Heart right ventricle (tissue), 16 donors: ENCODE data around the gene SLC36A1. TPM values are rescaled to one million over a fixed set of nuclear protein-coding genes. Genes with fewer than 3 reads are reported as not detected.

Source experiments
- ATAC-seq, 8 donors: fragments of 200-7000 bp; cut with Tn5 transposase; one replicate each; pipeline ENCODE4 v1.9.1; 2020; ENCODE audit warnings: mild to moderate bottlenecking in 8 of 8, moderate library complexity in 8 of 8, moderate number of reproducible peaks in 1 of 8
- DNase-seq, 2 donors: peaks; one replicate each; pipeline ENCODE4 v3.0.0-alpha.2; 2020
- H3K27ac ChIP-seq, 10 donors: fragments of 200-600 bp; sonication (generic) in 2 of 10; one replicate each; pipeline versions ENCODE4 v1.5.0 to v1.8.0; 2020 to 2022; ENCODE audit warnings: mild to moderate bottlenecking in 3 of 10
- H3K27me3 ChIP-seq, 7 donors: fragments of 200-600 bp; one replicate each; pipeline ENCODE4 v1.8.0; 2021 to 2022; ENCODE audit warnings: mild to moderate bottlenecking in 2 of 7
- H3K36me3 ChIP-seq, 9 donors: fragments of 200-600 bp; sonication (generic) in 1 of 9; one replicate each; pipeline versions ENCODE4 v1.5.0 to v1.8.0; 2020 to 2022; ENCODE audit warnings: mild to moderate bottlenecking in 2 of 9
- H3K4me1 ChIP-seq, 9 donors: fragments of 200-600 bp; sonication (generic) in 1 of 9; one replicate each; pipeline versions ENCODE4 v1.5.0 to v1.8.0; 2020 to 2022; ENCODE audit warnings: mild to moderate bottlenecking in 4 of 9
- H3K4me3 ChIP-seq, 10 donors: fragments of 200-600 bp; sonication (generic) in 2 of 10; one replicate each; pipeline versions ENCODE4 v1.5.0 to v1.8.0; 2020 to 2022; ENCODE audit warnings: mild to moderate bottlenecking in 7 of 10, moderate library complexity in 2 of 10
- H3K9me3 ChIP-seq, 11 donors: fragments of 200-600 bp in 10 of 11; sonication (generic) in 2 of 11; one replicate each; pipeline versions ENCODE4 v1.5.0 to v1.8.0; 2013 to 2022; ENCODE audit warnings: mild to moderate bottlenecking in 2 of 11, control low read depth in 1 of 11, moderate library complexity in 1 of 11
- WGBS, 2 donors: extraction: QIAGEN DNeasy Blood & Tissue Kit; methylation state at CpG; one replicate each; pipeline ENCODE4 v1.1.7; 2013; ENCODE audit warnings: inconsistent platforms in 1 of 2; 5-methylcytosine and 5-hydroxymethylcytosine counted together
- intact Hi-C, 10 donors: fragments of 100-400 bp; cut with DNase I; formaldehyde crosslinking; loops; one replicate each; pipeline versions ENCODE4 v1.11.1 to v1.14.2; 2022
- polyA plus RNA-seq, 2 donors: library from polyadenylated mRNA; stranded (reverse); fragments of 200-250 nt; gene quantifications; one replicate each; pipeline ENCODE4 v1.2.3, GENCODE V29; 2013
- total RNA-seq, 10 donors: library from RNA; stranded (reverse); fragmentation: NEBNext Ultra II Directional in 3 of 10; extraction: Animal tissue kit (Norgen Biotek cat#: 25700) in 3 of 10; gene quantifications; one replicate each; pipeline versions ENCODE4 v1.2.1 to v1.2.4, GENCODE V29; 2021 to 2023
- TF ChIP-seq, protein P1 (sequence below), 9 donors: fragments of 200-600 bp; sonication (generic) in 2 of 9; IDR thresholded peaks; one replicate each; pipeline versions ENCODE4 v1.5.0 to v1.8.0; 2021 to 2022; ENCODE audit warnings: antibody characterized with exemption in 9 of 9, mild to moderate bottlenecking in 5 of 9, moderate library complexity in 1 of 9
- donor health status: Arrhythmogenic right ventricular cardiomyopathy.
- donor health status: ischemic (EF 13 %, LVEDD 7.1; RV severe dilation, severe dysfunction).
- donor health status: healthy with polysubstance abuse.
- donor health status: DM: no; HTN: yes; CAD: no.
- donor health status: DM: no; HTN: no; CAD: no.
- donor health status: ischemic (EF 25% LVEDD 6.9; RV normal size, moderate dysfunction).
- donor health status: ischemic (EF 25% LVEDD 5.7; RV mildly dilated, moderate dysfunction).
- donor health status: healthy.
- donor health status: DM: yes; HTN: yes; CAD: no.
- donor health status: Ischemic cardiomyopathy.
- donor health status: ischemic (EF 35%, LVEDD 5.7; RV mildly dilated, moderate dysfunction).
- donor health status: nonischemic (EF 11% LVEDD 7.7; RV severe dilation, severe dysfunction).
- donor health status: DM: yes; HTN: yes; CAD: no.
- donor health status: PGD.
- donor health status: ischemic (EF 29% LVEDD 5.4; RV normal size, mild dysfunction).
- donor health status: nonischemic (EF 23%, LVEDD 6.1; RV moderate dilation, normal function).

The SLC36A1 gene
- total and polyA plus RNA-seq, 12 donors = 0.94 to 15.3 (median 2.6) TPM

DNA sequence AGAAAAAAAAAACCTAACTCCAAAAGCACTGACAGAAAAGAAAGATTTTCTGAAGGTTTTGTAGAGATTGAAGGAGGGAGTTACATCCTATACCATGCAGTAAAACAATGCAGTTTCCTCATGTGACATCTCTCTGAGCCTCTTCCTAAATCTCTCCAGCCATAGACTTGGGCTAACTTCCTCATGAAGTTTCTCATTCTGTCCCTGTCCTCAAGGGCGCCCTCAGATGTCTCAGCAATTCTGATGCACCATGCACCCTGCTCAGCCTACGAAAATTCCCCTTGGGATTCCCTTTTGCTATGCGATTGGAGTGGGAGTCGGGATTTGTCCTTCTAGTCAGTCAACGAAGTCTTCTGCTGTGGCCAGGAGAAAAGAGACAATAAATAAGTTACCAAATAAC, 74.8 kb downstream of the SLC36A1 start:
- TF ChIP-seq, protein P1, sequence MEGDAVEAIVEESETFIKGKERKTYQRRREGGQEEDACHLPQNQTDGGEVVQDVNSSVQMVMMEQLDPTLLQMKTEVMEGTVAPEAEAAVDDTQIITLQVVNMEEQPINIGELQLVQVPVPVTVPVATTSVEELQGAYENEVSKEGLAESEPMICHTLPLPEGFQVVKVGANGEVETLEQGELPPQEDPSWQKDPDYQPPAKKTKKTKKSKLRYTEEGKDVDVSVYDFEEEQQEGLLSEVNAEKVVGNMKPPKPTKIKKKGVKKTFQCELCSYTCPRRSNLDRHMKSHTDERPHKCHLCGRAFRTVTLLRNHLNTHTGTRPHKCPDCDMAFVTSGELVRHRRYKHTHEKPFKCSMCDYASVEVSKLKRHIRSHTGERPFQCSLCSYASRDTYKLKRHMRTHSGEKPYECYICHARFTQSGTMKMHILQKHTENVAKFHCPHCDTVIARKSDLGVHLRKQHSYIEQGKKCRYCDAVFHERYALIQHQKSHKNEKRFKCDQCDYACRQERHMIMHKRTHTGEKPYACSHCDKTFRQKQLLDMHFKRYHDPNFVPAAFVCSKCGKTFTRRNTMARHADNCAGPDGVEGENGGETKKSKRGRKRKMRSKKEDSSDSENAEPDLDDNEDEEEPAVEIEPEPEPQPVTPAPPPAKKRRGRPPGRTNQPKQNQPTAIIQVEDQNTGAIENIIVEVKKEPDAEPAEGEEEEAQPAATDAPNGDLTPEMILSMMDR (IDR thresholded peaks at IDR 0.05) = no peak
- no peaks in the 10 kb centered on the region for H3K9me3 ChIP-seq
- no peak overlapping the region for H3K27ac ChIP-seq
- H3K4me3 ChIP-seq = no peak overlapping the region
- intact Hi-C loops = loop anchor here in 7 of 10 donors (5.0 to 10.0 kb wide), 3 partner anchors 130 to 223 kb away; no protein-coding TSS in a partner anchor
- no peaks in the 10 kb centered on the region for H3K36me3 ChIP-seq
- H3K27me3 ChIP-seq = no peaks in the 10 kb centered on the region
- ATAC-seq (no peak), DNase-seq (no peak)
- peaks cover 0 to 4% (median 0%) of the 10 kb centered on the region in 9 donors for H3K4me1 ChIP-seq
- WGBS, 2 donors = 72 to 88% methylated on average over 5 of the region's 5 CpGs

DNA sequence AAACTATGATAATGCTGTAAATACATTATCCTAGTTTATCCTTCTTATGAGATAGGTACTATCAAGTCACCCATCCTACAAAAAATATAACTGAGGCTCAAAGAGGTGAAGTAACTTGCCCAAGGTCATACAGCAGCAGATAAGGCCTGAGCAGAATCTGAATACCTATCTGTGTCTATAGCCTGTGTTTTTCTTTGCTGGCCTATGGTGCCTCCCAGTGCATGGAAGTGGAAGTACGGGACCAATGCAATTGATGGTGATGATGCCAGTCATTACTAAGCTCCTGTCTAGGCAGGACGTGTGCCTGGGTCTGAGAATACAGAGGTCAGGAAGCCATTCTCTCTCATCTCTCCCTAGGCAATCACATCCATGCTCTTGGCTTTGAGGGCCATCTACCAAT, 75.9 kb downstream of the SLC36A1 start:
- TF ChIP-seq, protein P1 (IDR thresholded peaks at IDR 0.05) = peak in 7 of 9 donors; percentile 17 to 55 (median 28)
- Histone ChIP-seq H3K27ac (no peak overlapping the region), H3K4me1 (peaks cover 0 to 4% (median 0%) of the 10 kb centered on the region in 9 donors), H3K9me3 (no peaks in the 10 kb centered on the region), H3K36me3 (no peaks in the 10 kb centered on the region), H3K4me3 (no peak overlapping the region), H3K27me3 (no peaks in the 10 kb centered on the region)
- 76 to 85% methylated on average over 2 of the region's 2 CpGs for WGBS, 2 donors
- DNase-seq (no peak), ATAC-seq (peak in 1 of 8 donors; percentile 11)
- intact Hi-C loops = loop anchor here in 7 of 10 donors (5.0 to 10.0 kb wide), 3 partner anchors 129 to 221 kb away; no protein-coding TSS in a partner anchor

DNA sequence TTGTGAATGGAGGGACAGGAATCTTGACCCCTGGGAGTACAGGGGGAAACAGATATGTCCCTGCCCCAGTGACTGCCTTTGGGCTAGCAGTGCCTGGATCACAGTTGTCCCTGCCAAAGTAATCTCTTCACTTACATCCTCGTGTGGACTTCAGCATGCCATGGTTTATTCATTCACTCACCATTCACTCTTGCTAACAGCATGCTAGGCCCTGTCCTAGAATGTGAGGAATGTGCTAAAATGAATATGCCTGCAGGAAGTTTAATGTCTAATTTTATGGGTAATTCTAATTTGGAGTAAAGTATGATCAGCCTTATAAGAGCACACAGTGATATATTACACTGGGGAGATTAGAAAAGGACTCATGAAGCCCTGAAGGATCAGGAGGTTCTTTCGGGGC, 80.8 kb downstream of the SLC36A1 start:
- DNase-seq = no peak
- no peak overlapping the region for H3K27ac ChIP-seq
- intact Hi-C loops = loop anchor here in 3 of 10 donors (10.0 kb wide), 2 partner anchors 127 to 217 kb away; no protein-coding TSS in a partner anchor
- H3K36me3 ChIP-seq = no peaks in the 10 kb centered on the region
- 74 to 80% methylated on average over 2 of the region's 2 CpGs for WGBS, 2 donors
- no peaks in the 10 kb centered on the region for H3K9me3 ChIP-seq
- H3K4me3 ChIP-seq = no peak overlapping the region
- H3K27me3 ChIP-seq = peaks cover 0 to 7% (median 0%) of the 10 kb centered on the region in 7 donors
- TF ChIP-seq, protein P1 (IDR thresholded peaks at IDR 0.05) = no peak
- ATAC-seq = no peak
- H3K4me1 ChIP-seq = no peaks in the 10 kb centered on the region

DNA sequence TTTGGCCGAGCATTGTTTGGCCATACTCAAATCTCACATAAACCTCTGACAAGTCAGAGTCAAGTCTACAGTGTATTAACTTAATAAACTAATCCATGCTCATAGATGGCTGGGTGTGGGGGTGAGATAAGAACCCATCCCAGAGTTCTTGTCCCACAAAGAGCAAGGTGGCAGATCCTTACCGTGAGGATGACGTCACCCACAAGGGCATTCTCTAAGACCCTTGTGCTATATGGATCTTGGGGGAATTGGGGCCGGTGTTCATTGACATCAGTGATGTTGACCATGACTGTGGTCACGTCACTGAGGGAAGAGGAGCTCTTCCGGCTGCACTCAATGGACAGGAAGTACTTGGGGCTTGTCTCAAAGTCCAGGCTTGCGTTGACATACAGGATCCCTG, 81.6 kb downstream of the SLC36A1 start:
- Histone ChIP-seq H3K36me3 (no peaks in the 10 kb centered on the region), H3K4me1 (no peaks in the 10 kb centered on the region), H3K4me3 (no peak overlapping the region), H3K27ac (no peak overlapping the region), H3K27me3 (peaks cover 0 to 7% (median 0%) of the 10 kb centered on the region in 7 donors), H3K9me3 (no peaks in the 10 kb centered on the region)
- DNase-seq = no peak
- 72 to 73% methylated on average over 7 of the region's 7 CpGs for WGBS, 2 donors
- intact Hi-C loops = loop anchor here in 3 of 10 donors (10.0 kb wide), 2 partner anchors 126 to 216 kb away; no protein-coding TSS in a partner anchor
- TF ChIP-seq, protein P1 (IDR thresholded peaks at IDR 0.05) = no peak
- no peak for ATAC-seq
